Spleen (tissue), 7 donors: ENCODE results near the gene CEBPB.

Source experiments
- CTCF ChIP-seq, 11 experiments: fragments of 200-600 bp in 7 of 11; fragments of 450-650 bp in 4 of 11; sonication (generic) in 4 of 11; IDR thresholded peaks in 8 of 11; conservative IDR thresholded peaks in 3 of 11; 1 replicate in 7 of 11; 2 replicates in 4 of 11; pipeline versions ENCODE4 v1.4.0 to v1.8.0; 2016 to 2021; ENCODE audit warnings: antibody characterized with exemption in 11 of 11, inconsistent platforms in 4 of 11, mild to moderate bottlenecking in 1 of 11
- POLR2A ChIP-seq, 3 donors: fragments of 450-650 bp; IDR thresholded peaks; one replicate each; pipeline ENCODE4 v1.5.1; 2017; ENCODE audit warnings: antibody characterized with exemption in 3 of 3, mild to moderate bottlenecking in 1 of 3
- POLR2AphosphoS5 ChIP-seq, 3 donors: sonication (generic); formaldehyde crosslinking; IDR thresholded peaks; one replicate each; pipeline ENCODE4 v1.5.1; 2017; ENCODE audit warnings: antibody characterized with exemption in 3 of 3
- donor health status: DM: no; HTN: no; CAD: no; lungs with moderate emphysema.
- donor health status: DM: no; HTN: no; CAD: no.
- donor health status: DM: no; HTN: no; CAD: no.

- TF ChIP-seq CTCF (IDR thresholded peaks at IDR 0.05 in 8 of 11, conservative IDR thresholded peaks at IDR 0.05 in 3 of 11) (no peak), POLR2A (IDR thresholded peaks at IDR 0.05) (no peak), POLR2AphosphoS5 (IDR thresholded peaks at IDR 0.05) (no peak)
Observed at GRCh38 chr20:50174456-50174855, 16.2 kb upstream of the CEBPB start.
